Gastrocnemius medialis (tissue), 4 donors: ENCODE results near the gene SP140. TPM values are rescaled to one million over a fixed set of nuclear protein-coding genes. Genes with fewer than 3 reads are reported as not detected.

Experiments
- ATAC-seq, 2 donors: fragments of 150-250 bp; one replicate each; pipeline ENCODE4 v1.9.1; 2016
- DNase-seq, 2 donors: peaks; one replicate each; pipeline ENCODE4 v3.0.0-alpha.2; 2019
- H3K27ac ChIP-seq, 4 donors: fragments of 200-600 bp; sonication (generic); 1 replicate in 1 of 4; 2 replicates in 3 of 4; pipeline ENCODE4 v1.5.1; 2016 to 2018; ENCODE audit warnings: mild to moderate bottlenecking in 2 of 4, moderate library complexity in 1 of 4
- H3K27me3 ChIP-seq, 3 donors: fragments of 200-600 bp; sonication (generic) in 2 of 3; 1 replicate in 1 of 3; 2 replicates in 2 of 3; pipeline versions ENCODE4 v1.5.1 to v1.6.0; 2016 to 2019; ENCODE audit warnings: mild to moderate bottlenecking in 1 of 3, moderate library complexity in 1 of 3
- H3K36me3 ChIP-seq, 2 donors: fragments of 200-600 bp; sonication (generic) in 1 of 2; one replicate each; pipeline ENCODE4 v1.5.1; 2017 to 2018
- H3K4me1 ChIP-seq, 2 donors: fragments of 200-600 bp; sonication (generic) in 1 of 2; one replicate each; pipeline ENCODE4 v1.5.1; 2016 to 2017; ENCODE audit warnings: mild to moderate bottlenecking in 2 of 2
- H3K4me3 ChIP-seq, 4 donors: fragments of 200-600 bp; sonication (generic) in 3 of 4; 1 replicate in 1 of 4; 2 replicates in 3 of 4; pipeline ENCODE4 v1.5.1; 2016 to 2019; ENCODE audit warnings: mild to moderate bottlenecking in 2 of 4
- H3K9me3 ChIP-seq, 3 donors: fragments of 200-600 bp; sonication (generic) in 2 of 3; 1 replicate in 1 of 3; 2 replicates in 2 of 3; pipeline ENCODE4 v1.5.1; 2016 to 2019
- CTCF ChIP-seq, 5 experiments: fragments of 450-650 bp in 3 of 5; fragments of 200-600 bp in 2 of 5; sonication (generic) in 2 of 5; IDR thresholded peaks in 4 of 5; conservative IDR thresholded peaks in 1 of 5; 1 replicate in 4 of 5; 2 replicates in 1 of 5; pipeline ENCODE4 v1.5.1; 2016 to 2019; ENCODE audit warnings: antibody characterized with exemption in 5 of 5, mild to moderate bottlenecking in 3 of 5, moderate library complexity in 3 of 5
- POLR2A ChIP-seq, 2 donors: fragments of 450-650 bp; IDR thresholded peaks; one replicate each; pipeline ENCODE4 v1.6.1; 2017; ENCODE audit warnings: antibody characterized with exemption in 2 of 2, mild to moderate bottlenecking in 2 of 2, moderate library complexity in 2 of 2
- in situ Hi-C, 4 donors: fragments of 200-750 bp; cut with MboI; loops; one replicate each; pipeline versions ENCODE4 v1.15.0 to v1.8.0; 2017; ENCODE audit warnings: low sequenced_read_pairs in 4 of 4
- intact Hi-C: fragments of 100-400 bp; cut with DNase I; formaldehyde crosslinking; loops from one replicate; pipeline ENCODE4 v1.15.1; 2023; ENCODE audit warnings: low total_unique reads
- total RNA-seq, 4 donors: library from RNA; depleted of rRNA; stranded (reverse); fragments of >200 nt; gene quantifications; one replicate each; pipeline versions ENCODE4 v1.1.0 to v1.2.3, GENCODE V29; 2016

Gene SP140
- total RNA-seq, 4 donors from 2014 or later: 0.46 TPM; not detected in 3

- ATAC-seq (no peak), DNase-seq (no peak)
- no peaks in the 10 kb centered on the region for H3K27me3 ChIP-seq
- no peaks in the 10 kb centered on the region for H3K9me3 ChIP-seq
- intact Hi-C loops: no loop called here
- H3K4me1 ChIP-seq: no peaks in the 10 kb centered on the region
- no peak for TF ChIP-seq CTCF (IDR thresholded peaks at IDR 0.05 in 4 of 5, conservative IDR thresholded peaks at IDR 0.05 in 1 of 5)
- no peak overlapping the region for H3K4me3 ChIP-seq
- no peaks in the 10 kb centered on the region for H3K36me3 ChIP-seq
- in situ Hi-C loops: no loop called here
- no peak overlapping the region for H3K27ac ChIP-seq
Measured at GRCh38 chr2:230299618-230300017, 74.1 kb downstream of the SP140 start.

GRCh38 chr2:230305416-230306275, 80.1 kb downstream of the SP140 start:
- in situ Hi-C loops: no loop called here

DNA sequence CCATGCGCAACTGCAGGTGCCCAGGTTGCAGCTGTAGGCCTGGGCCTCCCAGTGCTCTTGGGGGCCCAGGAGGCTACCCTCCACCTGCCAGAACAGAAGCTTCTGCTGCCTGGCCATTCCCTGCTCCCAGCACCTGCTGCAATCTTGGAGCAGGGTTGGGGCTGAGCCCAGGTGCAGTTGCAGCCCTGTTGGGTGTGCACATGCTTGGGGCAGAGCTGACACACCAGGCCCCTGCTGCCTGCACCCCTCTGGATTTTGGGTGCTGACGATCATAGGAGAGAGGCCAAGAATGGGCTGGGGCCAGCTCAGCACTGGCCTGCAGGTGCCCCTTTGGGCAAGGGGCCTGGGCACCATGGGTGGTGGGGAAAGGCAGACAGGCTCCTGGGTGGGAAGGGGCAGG, 80.9 kb downstream of the SP140 start:
- DNase-seq (no peak), ATAC-seq (no peak)
- H3K9me3 ChIP-seq: no peaks in the 10 kb centered on the region
- intact Hi-C loops (no loop called here), in situ Hi-C loops (no loop called here)
- no peak overlapping the region for H3K4me3 ChIP-seq
- H3K27me3 ChIP-seq: no peaks in the 10 kb centered on the region
- no peaks in the 10 kb centered on the region for H3K4me1 ChIP-seq
- TF ChIP-seq CTCF (IDR thresholded peaks at IDR 0.05 in 4 of 5, conservative IDR thresholded peaks at IDR 0.05 in 1 of 5) (no peak), POLR2A (IDR thresholded peaks at IDR 0.05) (no peak)
- H3K27ac ChIP-seq: no peak overlapping the region
- no peaks in the 10 kb centered on the region for H3K36me3 ChIP-seq

More at GRCh38 chr2:230305416-230306275, 80.1 kb downstream of the SP140 start:
- ATAC-seq (no peak), DNase-seq (no peak)
- H3K9me3 ChIP-seq: no peaks in the 10 kb centered on the region
- intact Hi-C loops: no loop called here
- no peaks in the 10 kb centered on the region for H3K4me1 ChIP-seq
- H3K4me3 ChIP-seq: no peak overlapping the region
- TF ChIP-seq POLR2A (IDR thresholded peaks at IDR 0.05): no peak
- no peak for TF ChIP-seq CTCF (IDR thresholded peaks at IDR 0.05 in 4 of 5, conservative IDR thresholded peaks at IDR 0.05 in 1 of 5)
- no peaks in the 10 kb centered on the region for H3K36me3 ChIP-seq
- H3K27ac ChIP-seq: no peak overlapping the region
- H3K27me3 ChIP-seq: no peaks in the 10 kb centered on the region

DNA sequence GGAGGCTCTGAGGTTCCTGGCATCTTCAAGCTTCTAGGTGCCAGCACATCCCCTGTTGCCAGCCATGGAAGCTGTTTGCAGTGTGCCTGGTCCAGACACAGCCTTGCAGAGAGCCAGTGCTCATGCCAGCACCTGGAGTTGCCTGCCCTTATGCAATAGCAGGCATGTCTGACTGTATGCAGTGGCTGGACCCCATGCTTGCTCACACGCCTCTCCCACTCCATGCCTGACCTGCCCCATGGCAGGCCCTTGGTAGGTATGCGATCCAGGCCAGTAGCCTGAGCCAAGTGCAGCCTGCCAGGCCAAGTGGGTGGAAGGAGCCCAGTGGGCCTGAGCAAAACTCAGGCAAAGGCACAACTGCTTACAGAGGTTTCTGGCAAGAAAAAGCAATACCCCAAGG, 81.9 kb downstream of the SP140 start:
- no peak for ATAC-seq
- no peaks in the 10 kb centered on the region for H3K36me3 ChIP-seq
- intact Hi-C loops: no loop called here
- TF ChIP-seq POLR2A (IDR thresholded peaks at IDR 0.05) (no peak), CTCF (IDR thresholded peaks at IDR 0.05 in 4 of 5, conservative IDR thresholded peaks at IDR 0.05 in 1 of 5) (no peak)
- H3K27me3 ChIP-seq: no peaks in the 10 kb centered on the region
- no peaks in the 10 kb centered on the region for H3K9me3 ChIP-seq
- H3K4me3 ChIP-seq: no peak overlapping the region
- H3K27ac ChIP-seq: no peak overlapping the region
- DNase-seq: no peak
- no peaks in the 10 kb centered on the region for H3K4me1 ChIP-seq
- in situ Hi-C loops: no loop called here
